NOMO-1 treated with dmso at 0.1 percent for 144 hours (cell line): ENCODE measurements around the gene CRKL.
"Not testable (repeated sequence)": the region's sequence is repeated elsewhere in the genome, so short reads cannot be mapped to it uniquely, and the experiment has no call there.

ENCODE experiments used
- DNase-seq: peaks from one replicate; lab custom pipeline; 2025; ENCODE audit not compliant: unreplicated experiment; lab: John Stamatoyannopoulos, UW

The CRKL gene

GRCh38 chr22:20916916-20917810 lies at the start of gene CRKL:
TSS of gene CRKL (plus strand) at chr22:20917407. CDS start at chr22:20917935, 528 bp downstream.
- DNase-seq = peak; percentile 98

DNA sequence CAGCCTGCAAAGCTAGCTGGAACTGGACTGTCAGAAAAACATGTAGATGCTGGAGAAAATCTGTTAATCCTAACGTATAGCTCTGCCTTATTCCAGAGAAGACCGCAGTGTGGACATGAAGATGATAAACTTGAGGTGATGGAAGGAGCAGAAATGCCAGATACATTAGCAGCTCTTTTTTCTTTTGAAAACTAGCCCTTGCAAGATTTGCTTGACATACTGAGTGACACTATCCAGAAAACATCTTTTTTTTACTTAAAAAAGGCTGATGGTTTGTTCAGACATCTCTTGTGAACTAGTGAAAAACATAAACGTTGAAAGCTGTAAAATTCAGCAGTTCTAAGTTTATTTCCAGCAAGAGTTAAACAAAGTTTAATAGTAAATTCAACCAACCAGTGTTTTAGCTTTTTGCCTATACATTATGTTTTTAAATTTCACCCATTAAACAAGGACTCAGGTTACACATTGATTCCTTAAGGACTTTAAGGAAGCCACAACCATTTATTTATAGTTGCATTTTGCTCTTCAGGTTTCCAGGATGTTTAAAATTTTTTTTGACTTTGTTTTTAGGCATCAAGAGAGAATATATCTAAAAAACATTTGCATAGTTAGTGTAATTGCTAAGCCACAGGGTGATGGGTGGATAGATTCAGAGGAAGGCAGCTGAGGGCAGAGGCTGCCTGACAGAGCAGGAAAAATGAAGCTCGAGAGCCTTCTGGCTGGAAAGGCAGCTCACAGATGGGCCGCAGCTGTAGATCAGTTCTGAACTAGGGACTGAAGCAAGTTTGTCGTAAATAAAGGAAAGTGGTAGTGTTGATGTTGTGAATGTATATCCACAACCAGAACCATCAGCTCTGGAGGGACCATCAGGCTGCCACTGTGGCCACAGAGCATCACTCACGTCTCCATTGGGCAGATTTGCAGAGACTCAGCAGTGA lies 48.9 kb upstream of the CRKL start:
- no peak for DNase-seq

GRCh38 chr22:20869234-20869633 lies 48.0 kb upstream of the CRKL start:
- DNase-seq = no peak

DNA sequence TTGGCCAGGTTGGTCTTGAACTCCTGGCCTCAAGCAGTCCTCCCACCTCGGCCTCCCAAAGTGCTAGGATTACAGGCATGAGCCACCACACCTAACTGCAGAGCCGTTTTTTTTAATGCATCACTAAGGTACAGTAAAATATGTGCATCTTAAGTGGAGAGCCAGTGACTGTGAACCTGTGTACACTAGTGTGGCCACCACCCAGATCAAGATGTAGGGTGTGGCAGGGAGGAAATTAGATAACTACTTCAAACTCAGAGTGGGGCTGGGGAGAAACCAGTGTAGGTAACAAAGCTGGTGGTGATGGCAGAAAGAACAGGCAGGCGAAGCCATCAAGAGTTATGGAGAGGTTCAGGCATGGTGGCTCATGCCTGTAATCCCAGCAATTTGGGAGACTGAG lies 44.0 kb upstream of the CRKL start:
- no peak for DNase-seq

GRCh38 chr22:20875296-20875695 lies 41.9 kb upstream of the CRKL start:
- DNase-seq = no peak

DNA sequence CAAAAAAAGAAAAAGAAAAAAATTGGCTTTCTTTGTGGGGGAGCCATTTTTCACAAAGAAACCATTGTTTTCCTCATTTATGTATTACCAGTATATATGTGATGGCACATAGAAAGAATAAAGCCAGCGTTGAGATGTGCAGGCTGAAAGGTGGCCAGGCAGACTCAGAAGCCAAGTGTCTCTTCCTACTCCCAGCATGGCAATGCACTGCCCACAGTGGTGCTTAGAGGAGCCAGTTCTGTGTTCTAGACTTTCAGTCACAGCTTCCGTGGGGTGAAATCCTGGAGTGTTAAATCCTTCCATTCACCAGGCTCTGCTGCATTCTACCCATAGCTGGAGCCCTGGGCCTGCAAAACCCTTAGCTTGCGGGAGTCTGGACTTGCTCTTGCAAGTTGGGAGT lies 39.5 kb upstream of the CRKL start:
- no peak for DNase-seq

GRCh38 chr22:20881231-20881630 lies 36.0 kb upstream of the CRKL start:
- DNase-seq = no peak

DNA sequence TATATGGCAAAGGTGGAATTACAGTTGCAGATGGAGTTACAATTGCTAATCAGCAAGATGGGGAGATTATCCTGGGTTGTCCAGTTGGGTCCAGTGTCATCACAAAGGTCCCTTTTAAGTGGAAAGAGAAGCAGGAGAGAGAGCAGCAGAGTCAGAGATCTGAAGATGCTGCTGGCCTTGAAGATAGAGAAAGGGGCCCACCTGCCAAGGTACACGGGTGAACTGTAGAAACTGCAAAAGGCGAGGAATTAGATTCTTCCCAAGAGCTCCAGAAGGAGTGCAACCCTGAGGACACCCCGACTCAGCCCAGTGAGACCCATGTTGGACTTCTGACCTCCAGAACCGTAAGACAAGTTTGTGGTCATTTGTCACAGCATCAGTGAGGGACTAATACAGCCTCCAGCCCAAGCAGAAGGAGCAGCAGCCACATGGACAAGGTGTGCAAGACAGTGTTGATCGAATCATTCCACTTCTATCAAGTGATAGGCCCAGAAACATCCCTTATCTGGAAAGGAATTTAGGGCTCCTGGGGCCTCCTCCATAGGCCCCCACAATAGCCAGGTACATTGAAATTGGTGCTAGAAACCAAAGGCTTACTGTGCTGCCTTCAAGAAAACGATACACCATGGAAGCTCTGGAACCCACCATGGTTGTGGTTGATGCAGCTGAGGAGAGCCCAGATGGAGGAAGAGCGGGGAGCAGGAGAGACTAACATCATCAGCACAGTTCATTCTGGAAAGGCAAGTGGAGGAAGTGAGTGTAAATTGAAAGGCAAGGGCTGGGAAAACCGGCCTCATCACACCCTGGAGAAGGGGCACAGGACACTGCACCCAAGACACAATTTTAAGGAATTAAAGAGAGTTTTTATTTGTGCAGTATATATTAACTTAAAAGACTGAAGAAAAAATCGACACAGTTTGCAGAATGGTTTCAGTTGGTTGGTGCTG lies 35.1 kb upstream of the CRKL start:
- DNase-seq = no peak

DNA sequence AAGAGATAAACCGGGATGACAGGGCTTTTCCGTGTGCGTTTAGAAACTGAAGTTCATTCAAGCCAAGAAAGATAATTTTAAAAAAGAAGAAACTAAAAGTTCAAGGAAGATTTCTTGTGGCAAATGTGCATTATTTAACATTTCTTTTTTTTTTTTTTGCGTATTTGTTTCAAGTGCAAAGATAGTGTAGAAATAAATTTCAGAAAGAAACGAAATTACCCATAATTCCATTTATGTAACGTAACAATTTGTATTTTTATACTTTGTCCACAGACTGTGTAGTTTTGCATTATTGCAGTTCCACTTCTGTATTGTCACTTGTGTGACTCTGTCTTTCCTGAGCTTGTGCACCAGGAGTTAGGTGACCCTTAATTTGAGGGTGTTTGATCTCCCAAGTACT lies 34.4 kb upstream of the CRKL start:
- no peak for DNase-seq

DNA sequence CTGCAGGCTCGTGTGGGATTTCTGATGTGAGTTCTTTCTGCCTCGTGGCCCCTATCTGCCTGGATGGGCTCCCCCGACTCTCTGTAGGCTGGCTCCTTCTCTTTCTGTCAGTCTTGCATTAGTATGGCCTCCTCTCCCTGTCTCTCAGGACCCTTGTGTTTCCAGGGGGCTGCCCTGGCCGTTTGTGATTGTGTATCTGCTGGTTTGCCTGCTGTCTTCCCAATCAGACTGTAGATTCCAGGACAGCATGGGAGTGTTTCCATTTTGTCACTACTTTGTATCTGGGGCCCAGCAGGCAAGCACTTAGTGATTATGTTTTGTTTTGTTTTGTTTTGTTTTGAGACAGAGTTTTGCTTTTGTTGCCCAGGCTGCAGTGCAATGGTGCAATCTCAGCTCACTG lies 32.8 kb upstream of the CRKL start:
- DNase-seq = no peak

GRCh38 chr22:20885017-20885556 lies 32.1 kb upstream of the CRKL start:
- DNase-seq = no peak

DNA sequence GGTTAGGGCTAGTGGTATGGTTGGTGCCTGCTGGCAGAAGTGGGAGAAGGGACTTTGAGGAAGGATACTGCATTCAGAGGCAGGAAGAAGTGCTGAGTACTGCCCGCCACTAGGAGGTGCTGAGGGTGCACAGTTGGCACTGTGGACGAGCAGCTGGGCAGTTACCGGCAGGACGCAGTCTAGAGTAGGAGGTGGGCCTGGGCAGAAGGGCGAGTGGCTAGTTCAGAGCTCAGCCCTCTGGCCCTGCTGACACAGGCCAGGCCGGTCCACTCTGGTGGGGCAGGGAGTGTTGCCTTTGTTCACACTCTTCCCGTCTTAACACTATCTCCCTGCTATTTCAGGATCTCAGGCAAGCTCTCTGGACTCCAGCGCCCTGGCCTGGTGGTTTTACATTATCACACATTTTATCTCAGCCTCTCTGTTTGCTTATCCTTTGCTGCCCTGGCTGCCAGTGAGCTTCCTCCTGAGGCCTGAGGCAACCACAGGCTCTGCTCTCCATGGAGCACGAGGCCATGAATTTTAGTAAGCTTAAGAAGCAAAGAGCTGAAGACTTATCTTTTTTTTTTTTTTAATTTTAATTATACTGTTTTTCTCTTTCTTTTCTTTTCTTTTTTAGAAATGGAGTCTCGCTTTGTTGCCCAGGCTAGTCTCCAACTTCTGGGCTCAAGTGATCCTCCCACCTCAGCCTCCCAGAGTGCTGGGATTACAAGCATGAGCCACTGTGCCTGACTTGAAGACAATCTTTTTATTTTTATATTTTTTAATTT lies 31.5 kb upstream of the CRKL start:
- DNase-seq = peak; percentile 65

- no peak for DNase-seq
Observed at GRCh38 chr22:20887375-20887774, 29.8 kb upstream of the CRKL start.

DNA sequence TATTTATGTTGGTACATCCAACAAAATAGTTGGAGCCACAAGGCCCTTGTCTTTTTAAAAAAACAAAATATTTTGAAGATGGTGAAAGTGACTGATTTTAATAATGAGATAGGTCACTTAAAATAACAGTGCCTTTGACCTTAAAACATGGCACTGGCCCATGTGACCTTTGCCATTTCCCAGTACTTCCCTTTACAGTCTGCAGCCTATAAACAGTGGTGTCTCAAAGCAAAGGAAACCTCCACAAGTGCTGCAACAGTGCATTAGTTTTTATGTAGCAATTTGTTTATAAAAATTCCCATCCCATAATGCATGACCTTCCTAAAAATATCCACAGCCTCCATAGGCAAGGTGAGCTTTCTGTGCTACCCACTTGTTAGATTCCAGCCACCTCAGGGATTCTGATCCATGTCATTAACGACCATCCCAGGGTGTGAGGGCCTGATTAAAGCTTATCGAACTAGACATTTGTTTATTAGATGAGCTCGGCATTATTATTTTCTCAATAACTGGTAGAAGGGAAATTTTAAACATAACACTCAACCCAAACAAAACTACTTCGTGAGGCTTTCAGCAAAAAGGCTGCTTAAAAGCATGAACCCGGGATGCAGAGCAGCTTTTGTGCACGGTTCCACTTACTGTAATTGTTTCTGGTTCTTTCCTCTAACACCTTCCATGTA lies 28.0 kb upstream of the CRKL start:
- no peak for DNase-seq

DNA sequence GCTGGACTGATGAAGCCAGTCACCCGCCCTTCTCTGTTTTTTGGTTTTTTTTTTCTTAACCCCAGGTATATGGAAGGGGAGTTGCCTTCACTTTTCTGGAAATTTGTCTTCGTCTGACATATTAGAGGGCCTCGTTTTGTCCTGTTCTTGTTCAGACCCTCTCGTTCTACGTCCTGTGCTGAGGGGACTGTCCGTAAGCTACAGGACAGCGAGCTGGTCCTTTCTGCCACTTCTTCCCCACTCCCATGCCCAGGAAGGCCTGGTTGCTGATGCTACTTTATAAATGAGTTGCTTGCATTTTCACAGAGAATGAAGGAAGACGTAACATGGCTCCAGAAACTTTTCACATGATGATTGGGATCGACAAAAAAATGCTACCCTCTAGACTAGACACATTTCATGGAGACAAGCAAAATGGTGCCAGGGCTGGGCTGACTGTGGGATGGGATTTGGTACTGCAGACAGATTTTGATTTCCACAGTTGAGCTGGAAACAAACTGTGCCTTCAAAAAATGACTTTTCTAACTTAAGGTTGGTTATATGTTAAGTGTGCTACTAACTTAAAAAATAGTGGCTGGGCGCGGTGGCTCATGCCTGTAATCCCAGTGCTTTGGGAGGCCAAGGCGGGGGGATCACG lies 27.2 kb upstream of the CRKL start:
- DNase-seq = no peak

GRCh38 chr22:20890975-20891374 lies 26.2 kb upstream of the CRKL start:
- no peak for DNase-seq

- DNase-seq = not testable (repeated sequence)
Observed at GRCh38 chr22:20897737-20898136, 19.5 kb upstream of the CRKL start.

- DNase-seq = no peak
Observed at GRCh38 chr22:20899827-20900423, 17.3 kb upstream of the CRKL start.
